Sigmoid colon (tissue), 4 donors: ENCODE data around the gene RCOR1.
"Not testable (repeated sequence)": the region's sequence is repeated elsewhere in the genome, so short reads cannot be mapped to it uniquely, and the experiment has no call there.

Experiments used
- CTCF ChIP-seq, 4 experiments: fragments of 450-650 bp in 3 of 4; fragments of 200-600 bp in 1 of 4; IDR thresholded peaks; one replicate each; pipeline ENCODE4 v1.5.1; 2016 to 2019; ENCODE audit warnings: antibody characterized with exemption in 4 of 4, mild to moderate bottlenecking in 3 of 4, moderate library complexity in 2 of 4
- POLR2A ChIP-seq, 2 donors: fragments of 450-650 bp; IDR thresholded peaks; one replicate each; pipeline ENCODE4 v1.6.1; 2016; ENCODE audit warnings: antibody characterized with exemption in 2 of 2, mild to moderate bottlenecking in 2 of 2, moderate library complexity in 2 of 2
- POLR2AphosphoS5 ChIP-seq, 4 donors: sonication (generic); formaldehyde crosslinking; IDR thresholded peaks; one replicate each; pipeline ENCODE4 v1.6.1; 2017; ENCODE audit warnings: antibody characterized with exemption in 4 of 4

DNA sequence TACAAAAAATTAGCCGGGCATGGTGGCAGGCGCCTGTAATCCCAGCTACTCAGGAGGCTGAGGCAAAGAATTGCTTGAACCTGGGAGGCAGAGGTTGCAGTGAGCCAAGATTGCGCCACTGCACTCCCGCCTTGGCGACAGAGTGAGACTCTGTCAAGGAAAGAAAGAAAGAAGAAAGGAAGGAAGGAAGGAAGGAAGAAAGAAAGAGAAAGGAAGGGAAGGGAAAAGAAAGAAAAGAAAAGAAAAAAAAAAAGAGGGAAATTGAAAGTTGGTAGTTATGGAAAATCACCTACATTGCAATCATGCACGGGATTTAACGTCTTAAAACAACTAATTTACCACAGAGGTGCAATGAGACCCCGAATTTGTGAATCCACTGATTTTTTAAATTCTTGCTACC lies 173.3 kb downstream of the RCOR1 start:
- TF ChIP-seq POLR2AphosphoS5, CTCF, POLR2A (IDR thresholded peaks at IDR 0.05): not testable (repeated sequence)
